Renal pelvis (tissue), 4 donors: ENCODE data around the gene NKAPL. TPM values are rescaled to one million over a fixed set of nuclear protein-coding genes. Genes with fewer than 3 reads are reported as not detected.
"Not testable (repeated sequence)": the region's sequence is repeated elsewhere in the genome, so short reads cannot be mapped to it uniquely, and the experiment has no call there.

Experiments
- DNase-seq: peaks from one replicate; pipeline ENCODE4 v3.0.0-alpha.2; 2013
- polyA plus RNA-seq, 3 donors: library from polyadenylated mRNA; unstranded; fragments of 120-200 nt; gene quantifications; one replicate each; pipeline ENCODE4 v1.2.1, GENCODE V29; 2013; ENCODE audit not compliant: insufficient read length in 3 of 3

NKAPL gene
- polyA plus RNA-seq, 3 donors = 2.3 to 2.8 (median 2.6) TPM

DNA sequence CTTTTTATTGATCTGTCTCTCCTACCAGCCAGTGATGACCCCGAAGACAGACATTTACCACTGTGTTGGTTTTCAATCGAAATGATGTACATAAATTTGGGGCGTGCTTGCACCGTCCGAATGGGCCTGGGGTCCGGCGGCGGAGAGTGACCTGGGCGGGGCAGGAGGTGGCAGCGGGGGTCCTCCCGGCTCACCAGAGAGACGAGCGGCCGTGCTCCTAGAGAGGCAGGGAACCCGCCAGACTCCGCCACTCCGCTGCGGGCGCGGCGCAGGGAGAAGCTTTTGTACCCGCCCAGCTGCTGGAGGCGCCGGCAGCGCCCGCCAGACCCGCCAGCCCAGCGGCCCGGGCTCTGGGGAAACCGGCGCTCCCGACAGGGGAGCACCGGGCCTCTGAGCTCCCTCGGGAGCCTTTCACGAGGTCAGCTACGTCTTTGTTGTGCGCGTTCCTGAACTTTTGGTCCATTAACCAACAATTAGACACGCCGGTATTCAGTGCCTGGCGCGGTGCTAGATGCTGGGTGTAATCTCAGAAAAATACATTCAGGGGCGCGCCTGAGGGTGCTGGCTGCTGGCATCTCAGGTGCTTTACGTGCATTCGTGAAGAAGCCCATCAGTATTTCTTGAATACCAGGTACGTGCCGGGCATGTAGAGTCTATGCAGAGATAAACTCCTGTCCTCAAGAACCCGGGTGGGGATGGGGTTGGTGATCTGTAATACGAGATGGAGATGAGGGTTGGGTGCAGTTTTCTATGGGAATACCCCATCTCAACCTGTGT, 22.4 kb downstream of the NKAPL start, which contains the start of gene PGBD1:
TSS of gene PGBD1 (plus strand) at position 285 of the 777 bp plus-strand sequence. CDS start 2,242 bp downstream, outside the sequence.
- DNase-seq = peak; percentile 66

DNA sequence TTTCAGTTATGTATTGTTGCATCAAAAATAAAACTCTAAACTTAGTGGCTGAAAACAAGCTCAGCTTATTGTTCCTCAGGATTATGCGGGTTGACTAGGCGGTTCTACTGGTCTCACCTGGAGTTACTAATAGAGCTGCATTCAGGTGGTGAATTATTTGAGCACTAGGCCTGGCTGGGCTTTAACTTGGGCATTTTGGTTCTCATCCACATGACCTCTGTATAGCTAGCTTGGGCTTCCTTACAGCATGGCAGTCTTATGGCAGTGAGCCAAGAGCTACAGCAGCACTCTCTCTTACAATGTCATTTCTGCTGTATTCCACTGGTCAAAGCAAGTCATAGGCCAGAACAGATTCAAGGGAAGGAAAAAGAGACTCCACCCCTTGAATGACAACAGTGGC, 23.8 kb downstream of the NKAPL start:
- no peak for DNase-seq

DNA sequence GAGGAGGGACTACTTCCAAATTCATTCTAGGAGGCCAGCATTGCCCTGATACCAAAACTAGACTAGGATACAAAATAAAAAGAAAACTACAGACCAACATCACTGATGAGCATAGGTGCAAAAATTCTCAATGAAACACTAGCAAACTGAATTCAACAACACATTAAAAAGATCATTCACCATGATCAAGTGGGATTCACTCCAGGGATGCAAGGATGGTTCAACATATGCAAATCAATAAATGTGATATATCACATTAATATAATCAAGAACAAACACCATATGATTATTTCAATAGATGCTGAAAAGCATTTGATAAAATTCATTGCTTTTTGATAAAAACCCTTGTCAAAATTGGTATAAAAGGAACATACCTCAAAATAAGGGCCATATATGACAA, 32.5 kb downstream of the NKAPL start:
- no peak for DNase-seq

DNA sequence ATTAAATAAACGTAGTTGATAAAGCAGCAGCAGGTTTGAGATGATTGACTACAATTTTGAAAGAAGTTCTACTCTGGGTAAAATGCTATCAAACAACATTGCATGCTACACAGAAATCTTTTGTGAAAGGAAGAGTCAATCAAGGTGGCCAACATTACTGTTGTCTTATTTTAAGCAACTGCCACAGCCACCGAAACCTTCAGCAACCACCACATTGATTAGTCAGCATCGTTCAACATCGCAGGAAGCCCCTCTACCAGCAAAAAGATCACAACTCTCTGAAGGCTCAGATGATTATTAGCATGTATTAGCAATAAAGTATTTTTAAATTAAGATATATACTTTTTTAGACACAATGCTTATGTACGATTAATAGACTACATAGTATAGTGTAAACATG, 36.2 kb downstream of the NKAPL start:
- no peak for DNase-seq

DNA sequence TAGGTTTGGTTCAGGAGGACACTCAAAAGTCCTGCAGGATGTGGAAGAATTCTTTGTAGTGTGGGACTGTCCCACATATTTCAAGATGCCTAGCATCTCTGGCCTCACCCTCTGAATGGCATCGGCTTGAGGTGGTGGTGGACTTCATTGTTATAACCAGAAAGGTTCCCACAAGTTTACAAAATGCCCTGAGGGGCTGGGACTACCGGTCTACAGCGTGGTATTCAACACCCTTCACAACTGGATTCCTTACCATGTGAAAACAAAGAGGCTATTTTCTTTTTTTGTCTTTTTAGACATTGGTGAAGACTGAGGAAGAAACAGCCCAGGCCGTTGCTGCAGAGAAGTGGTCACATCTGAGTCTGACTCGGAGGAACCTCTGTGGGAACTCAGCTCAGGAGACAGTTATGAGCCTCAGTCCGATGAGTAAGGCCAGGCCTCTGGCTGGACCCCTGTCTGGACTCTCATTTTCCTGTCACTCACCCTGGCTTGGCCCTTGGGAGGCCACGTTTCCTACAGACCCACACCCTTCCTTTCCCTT, 37.5 kb downstream of the NKAPL start:
- DNase-seq = no peak

DNA sequence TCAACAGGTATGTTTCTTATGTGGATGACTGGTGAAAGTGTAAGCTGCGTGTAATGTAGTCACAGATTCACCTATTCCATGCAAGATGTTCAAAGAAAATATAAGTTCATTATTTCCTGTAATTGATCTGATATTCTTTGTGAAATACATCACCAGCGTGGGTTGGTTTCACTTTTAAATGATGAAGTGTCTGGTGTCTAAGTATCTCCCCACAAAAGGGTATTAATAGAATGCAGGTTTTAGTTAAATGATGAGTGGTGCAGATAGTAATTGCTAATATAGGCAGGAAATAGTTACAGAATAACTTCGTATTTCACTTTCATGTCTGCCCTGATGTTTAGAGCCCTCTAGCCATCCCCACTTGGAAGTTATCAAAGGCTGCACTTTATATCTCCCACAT, 44.5 kb downstream of the NKAPL start:
- no peak for DNase-seq

DNA sequence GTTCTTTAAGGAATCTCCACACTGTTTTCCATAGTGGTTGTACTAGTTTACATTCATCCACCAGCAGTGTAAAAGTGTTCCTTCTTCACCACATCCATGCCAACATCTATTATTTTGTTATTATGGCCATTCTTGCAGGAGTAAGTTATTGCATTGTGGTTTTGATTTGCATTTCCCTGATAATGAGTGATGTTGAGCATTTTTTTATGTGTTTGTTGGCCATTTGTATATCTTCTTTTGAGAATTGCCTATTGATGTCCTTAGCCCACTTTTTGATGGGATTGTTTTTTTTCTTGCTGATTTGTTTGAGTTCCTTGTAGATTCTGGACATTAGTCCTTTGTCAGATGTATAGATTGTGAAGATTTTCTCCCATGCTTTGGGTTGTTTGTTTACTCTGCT, 47.3 kb downstream of the NKAPL start:
- not testable (repeated sequence) for DNase-seq

Other genes with a start within 250 kb of the NKAPL start
- gene ZNF165, start 178.7 kb upstream of the NKAPL start, polyA plus RNA-seq = 1 to 10 TPM; 4.1 to 5.2 (median 4.1) TPM
- 10 to 100 TPM; 11.1 to 12.0 (median 11.3) TPM for gene ZSCAN16, start 134.7 kb upstream of the NKAPL start, polyA plus RNA-seq
- gene ZKSCAN8, start 117.4 kb upstream of the NKAPL start, polyA plus RNA-seq = 10 to 100 TPM; 37.6 to 48.3 (median 48.2) TPM
- 10 to 100 TPM; 24.2 to 39.2 (median 35.6) TPM for gene ZSCAN9, start 34.0 kb upstream of the NKAPL start, polyA plus RNA-seq
- 10 to 100 TPM; 10.7 to 13.2 (median 11.2) TPM for gene ZKSCAN4, start 7.0 kb upstream of the NKAPL start, polyA plus RNA-seq
- gene ZSCAN26, start 7.8 kb downstream of the NKAPL start, polyA plus RNA-seq = 10 to 100 TPM; 34.1 to 40.9 (median 35.2) TPM
- gene PGBD1, start 22.3 kb downstream of the NKAPL start, polyA plus RNA-seq = 10 to 100 TPM; 10.0 to 12.7 (median 12.4) TPM
- 10 to 100 TPM; 10.4 to 11.6 (median 11.4) TPM for gene ZSCAN31, start 76.9 kb downstream of the NKAPL start, polyA plus RNA-seq
- gene ZKSCAN3, start 90.7 kb downstream of the NKAPL start, polyA plus RNA-seq = 10 to 100 TPM; 10.0 to 14.8 (median 10.7) TPM
- gene ZSCAN12, start 140.4 kb downstream of the NKAPL start, polyA plus RNA-seq = 10 to 100 TPM; 12.1 to 15.7 (median 15.2) TPM
- 10 to 100 TPM; 12.3 to 20.5 (median 16.6) TPM for gene ZSCAN23, start 184.2 kb downstream of the NKAPL start, polyA plus RNA-seq